Fibroblast of villous mesenchyme (primary cell): ENCODE data around the gene PDGFB. TPM values are rescaled to one million over a fixed set of nuclear protein-coding genes. Genes with fewer than 3 reads are reported as not detected.
A peak's percentile ranks its signal among the peaks of the same experiment; 100 is the strongest.

Experiments
- DNase-seq: peaks from one replicate; pipeline ENCODE4 v3.0.0-alpha.2; 2010; ENCODE audit warnings: low read depth
- H3K4me3 ChIP-seq: 2 replicates; pipeline ENCODE4 v1.5.1; 2011; ENCODE audit warnings: low read depth, mild to moderate bottlenecking, low read length
- CTCF ChIP-seq: IDR thresholded peaks from 2 replicates; pipeline ENCODE4 v1.5.1; 2012; ENCODE audit warnings: low read depth, mild to moderate bottlenecking, low read length; ENCODE audit not compliant: insufficient read depth
- total RNA-seq: library from RNA; depleted of rRNA; stranded (reverse); fragments of >200 nt; gene quantifications from 2 replicates; pipeline ENCODE4 v1.2.3, GENCODE V29; 2012

PDGFB gene
- total RNA-seq, 1 donor, result 11.7 TPM

DNA sequence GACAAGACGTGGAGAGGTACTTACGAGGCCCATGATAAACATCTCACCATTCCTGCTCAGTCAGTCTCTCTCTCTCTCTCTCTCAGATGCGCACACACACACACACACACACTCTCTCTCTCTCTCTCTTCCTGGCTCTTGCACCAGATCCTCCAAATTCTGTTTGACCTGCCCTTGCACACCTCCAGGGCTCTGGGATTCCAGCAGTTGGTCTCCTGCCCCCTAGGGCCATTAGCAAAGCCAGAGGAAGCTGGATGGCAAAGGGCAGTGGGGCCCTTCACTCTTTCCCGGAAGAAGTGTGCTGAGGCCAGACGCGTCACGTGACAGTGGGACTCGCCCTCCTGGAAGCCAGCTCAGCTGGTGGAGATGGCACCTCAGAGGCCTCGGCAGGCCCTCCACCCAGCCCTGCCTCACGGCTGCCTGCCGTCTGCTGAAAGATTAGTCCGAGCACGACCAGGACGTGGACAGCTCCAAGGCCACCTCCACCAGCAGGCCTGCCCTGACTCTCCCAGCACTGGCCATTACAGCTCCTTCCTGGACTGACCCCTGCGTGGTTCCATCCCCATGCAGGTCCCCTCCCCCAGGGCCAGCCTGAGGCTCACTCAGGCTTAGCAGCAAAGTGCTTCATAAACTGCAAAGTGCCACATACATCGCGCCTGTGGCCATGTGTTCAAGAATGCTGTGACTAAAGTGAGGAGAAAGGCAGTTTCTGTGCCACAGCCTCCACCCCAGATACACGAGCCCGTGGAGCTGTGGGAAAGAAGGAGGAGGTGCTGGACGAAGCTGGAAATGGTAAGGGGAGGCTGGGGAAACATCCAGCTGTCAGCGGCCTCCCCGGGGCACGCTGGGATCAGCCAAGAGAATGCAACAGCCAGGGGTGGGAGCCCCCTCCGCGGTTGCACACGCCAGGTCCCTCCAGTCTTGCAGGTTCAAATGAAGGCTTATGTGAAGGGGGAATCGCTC, 3.7 kb downstream of the PDGFB start:
- H3K4me3 ChIP-seq, result no peak overlapping the region
- peak; percentile 37 for DNase-seq
- TF ChIP-seq CTCF, result no peak

DNA sequence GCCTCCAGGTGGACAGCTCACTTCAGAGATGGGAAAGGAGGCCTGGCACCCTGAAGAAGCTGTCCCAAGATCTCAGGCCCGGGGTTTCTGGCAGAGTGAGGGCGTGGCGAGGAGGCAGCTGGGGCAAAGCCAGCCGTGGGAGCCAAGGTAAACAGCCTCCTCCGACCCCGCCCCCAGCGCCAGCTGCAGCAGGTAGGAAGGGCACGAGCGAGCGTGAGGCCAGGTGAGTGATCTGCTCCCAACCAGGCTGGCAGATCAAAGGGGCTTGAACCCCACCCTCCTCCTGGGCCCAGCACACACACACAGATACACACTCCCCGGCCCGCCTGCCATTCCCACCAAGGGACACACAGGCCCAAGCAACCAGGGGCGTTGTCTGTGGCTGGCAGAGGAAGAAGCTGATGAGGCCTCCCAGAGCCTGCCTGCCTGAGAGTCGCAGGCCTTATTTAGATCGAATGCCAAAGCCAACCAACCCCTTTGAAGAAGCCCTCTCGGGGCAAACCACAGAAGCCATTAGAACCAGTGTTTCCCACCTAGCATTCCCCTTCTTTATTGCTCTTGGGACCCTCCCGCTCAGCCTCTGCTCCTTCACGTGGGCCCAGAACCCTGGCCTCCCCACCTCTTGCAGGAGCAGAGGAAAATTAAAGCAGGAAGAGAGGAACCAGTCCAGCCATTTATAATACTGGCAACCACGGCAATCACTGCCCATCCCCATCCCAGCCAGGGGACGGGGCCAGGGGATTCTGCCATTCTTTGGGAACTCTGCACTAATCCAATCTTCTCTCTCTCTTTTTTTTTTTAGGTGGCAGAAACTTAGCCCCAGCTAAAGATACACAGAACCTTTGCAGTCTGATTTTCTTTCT, 5.0 kb downstream of the PDGFB start:
- no peak overlapping the region for H3K4me3 ChIP-seq
- TF ChIP-seq CTCF, result no peak
- DNase-seq, result no peak

- no peak for DNase-seq
- H3K4me3 ChIP-seq, result no peak overlapping the region
- no peak for TF ChIP-seq CTCF
These were observed 5.7 kb downstream of the PDGFB start for GRCh38 chr22:39238966-39239505.

DNA sequence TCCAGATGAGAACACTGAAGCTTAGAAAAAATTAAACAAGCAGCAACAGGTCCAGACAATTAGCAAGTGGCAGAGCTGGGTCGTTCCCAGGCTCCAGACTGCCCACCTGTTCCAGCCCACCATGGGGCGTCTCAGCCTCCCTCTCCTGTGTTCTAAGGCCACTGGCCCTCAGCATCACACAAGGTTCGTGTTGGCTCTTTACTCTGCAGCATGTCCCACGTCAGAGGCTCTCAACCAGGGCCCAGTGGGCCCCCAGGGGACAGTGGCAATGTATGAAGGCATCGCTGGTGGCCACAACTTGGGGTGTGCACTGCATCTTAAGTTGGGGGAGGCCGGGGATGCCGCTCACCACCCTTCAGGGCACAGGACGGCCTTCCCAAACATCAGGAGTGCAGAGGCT, 6.2 kb downstream of the PDGFB start:
- no peak for TF ChIP-seq CTCF
- no peak for DNase-seq
- H3K4me3 ChIP-seq, result no peak overlapping the region

DNA sequence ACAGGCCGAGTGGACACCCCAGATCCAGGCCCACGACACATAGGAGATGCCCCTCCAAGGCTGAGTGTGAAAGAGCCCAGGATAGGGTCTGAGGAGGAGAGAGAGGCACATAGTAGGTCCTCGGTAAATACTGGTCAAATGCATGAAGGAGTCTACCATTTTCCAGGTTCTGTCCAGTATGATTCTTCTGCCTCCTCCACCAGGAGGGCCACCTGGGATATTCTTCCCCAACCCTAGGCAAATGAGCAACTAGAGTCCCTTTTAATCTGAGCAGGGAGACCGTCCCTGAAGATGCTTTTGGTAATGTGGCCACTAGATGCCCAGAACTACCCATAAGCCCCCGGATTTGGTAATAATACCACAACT, 6.7 kb downstream of the PDGFB start:
- H3K4me3 ChIP-seq, result no peak overlapping the region
- no peak for DNase-seq
- no peak for TF ChIP-seq CTCF

DNA sequence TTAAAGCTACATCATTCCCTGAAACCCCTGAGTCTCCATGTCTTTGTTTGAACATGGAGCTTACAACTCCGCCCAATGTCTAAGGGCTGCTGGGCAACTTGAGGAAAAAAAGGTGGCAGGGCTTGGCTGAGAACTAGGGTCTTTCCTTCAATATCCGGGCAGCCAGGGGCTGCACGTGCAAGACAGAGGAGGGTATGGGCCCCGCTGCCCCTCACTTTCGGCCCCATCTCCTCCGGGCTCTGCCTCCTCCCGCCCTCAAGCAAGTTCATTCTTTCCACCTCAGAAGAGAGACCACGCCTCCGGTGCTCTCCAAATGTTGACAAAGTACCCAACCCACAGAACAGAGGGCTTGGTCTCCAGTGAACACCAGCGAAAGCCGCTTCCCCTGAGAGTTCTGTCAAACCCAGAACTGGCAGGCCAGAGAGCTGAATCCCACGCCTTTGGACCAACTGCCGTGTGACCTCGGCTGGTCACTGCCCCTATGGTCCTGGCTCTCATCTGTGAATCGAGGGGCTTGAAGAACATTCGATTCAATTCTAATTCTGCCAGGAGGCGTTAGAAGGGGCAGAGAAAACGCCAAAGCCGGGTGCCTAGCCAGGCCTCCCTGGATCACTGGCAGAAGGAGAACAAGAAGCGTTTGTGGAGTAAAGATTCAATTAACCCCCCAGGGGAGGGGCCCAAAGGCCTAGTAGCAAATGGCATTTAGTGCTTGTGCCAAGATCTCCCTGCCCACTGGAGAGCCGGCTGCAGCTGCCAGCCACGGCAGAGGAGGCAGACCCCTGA, 7.3 kb downstream of the PDGFB start:
- no peak overlapping the region for H3K4me3 ChIP-seq
- no peak for TF ChIP-seq CTCF
- DNase-seq, result no peak
